Ovary (tissue), 3 donors: Measurements from ENCODE around the gene TMEM9.

Source experiments
- EP300 ChIP-seq: sonication (generic); formaldehyde crosslinking; IDR thresholded peaks from one replicate; pipeline ENCODE4 v1.6.1; 2017; ENCODE audit warnings: antibody characterized with exemption
- POLR2A ChIP-seq: fragments of 450-650 bp; IDR thresholded peaks from one replicate; pipeline ENCODE4 v1.6.1; 2017; ENCODE audit warnings: antibody characterized with exemption, mild to moderate bottlenecking, moderate library complexity
- TF ChIP-seq, protein P1 (sequence below), 3 donors: fragments of 450-650 bp in 2 of 3; fragments of 200-600 bp in 1 of 3; IDR thresholded peaks; one replicate each; pipeline versions ENCODE4 v1.5.1 to v1.8.0; 2016 to 2022; ENCODE audit warnings: antibody characterized with exemption in 3 of 3, mild to moderate bottlenecking in 1 of 3
- donor health status: DM: no; HTN: no; CAD: no.

DNA sequence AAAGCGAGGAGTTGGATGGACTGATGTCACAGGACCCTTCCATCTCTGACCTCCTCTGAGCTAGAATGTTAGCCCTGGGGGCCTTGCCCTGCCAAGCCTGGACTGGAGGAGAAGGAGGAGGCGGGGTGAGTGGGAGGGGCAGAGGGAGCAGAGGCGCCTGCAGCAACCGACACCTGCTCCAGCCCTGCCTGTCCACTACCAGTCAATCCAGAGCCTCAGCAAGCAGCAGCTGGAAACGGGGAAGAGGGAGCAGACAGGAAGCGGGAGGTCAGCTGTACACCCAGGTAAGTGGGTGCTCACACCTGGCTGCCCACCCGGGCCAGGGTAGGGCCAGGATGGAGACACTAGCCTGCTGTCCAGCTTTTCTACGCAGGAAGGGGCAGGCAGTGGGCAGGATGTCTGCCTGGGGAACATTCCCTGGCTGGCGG lies 36.4 kb upstream of the TMEM9 start, which contains the start of gene IGFN1:
- TF ChIP-seq POLR2A (no peak), EP300 (no peak)
- TF ChIP-seq, protein P1, sequence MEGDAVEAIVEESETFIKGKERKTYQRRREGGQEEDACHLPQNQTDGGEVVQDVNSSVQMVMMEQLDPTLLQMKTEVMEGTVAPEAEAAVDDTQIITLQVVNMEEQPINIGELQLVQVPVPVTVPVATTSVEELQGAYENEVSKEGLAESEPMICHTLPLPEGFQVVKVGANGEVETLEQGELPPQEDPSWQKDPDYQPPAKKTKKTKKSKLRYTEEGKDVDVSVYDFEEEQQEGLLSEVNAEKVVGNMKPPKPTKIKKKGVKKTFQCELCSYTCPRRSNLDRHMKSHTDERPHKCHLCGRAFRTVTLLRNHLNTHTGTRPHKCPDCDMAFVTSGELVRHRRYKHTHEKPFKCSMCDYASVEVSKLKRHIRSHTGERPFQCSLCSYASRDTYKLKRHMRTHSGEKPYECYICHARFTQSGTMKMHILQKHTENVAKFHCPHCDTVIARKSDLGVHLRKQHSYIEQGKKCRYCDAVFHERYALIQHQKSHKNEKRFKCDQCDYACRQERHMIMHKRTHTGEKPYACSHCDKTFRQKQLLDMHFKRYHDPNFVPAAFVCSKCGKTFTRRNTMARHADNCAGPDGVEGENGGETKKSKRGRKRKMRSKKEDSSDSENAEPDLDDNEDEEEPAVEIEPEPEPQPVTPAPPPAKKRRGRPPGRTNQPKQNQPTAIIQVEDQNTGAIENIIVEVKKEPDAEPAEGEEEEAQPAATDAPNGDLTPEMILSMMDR (IDR thresholded peaks at IDR 0.05), result no peak
